NCI-H2081 (cell line): ENCODE results near the gene ALDH1A3.
"Not testable (repeated sequence)": the region's sequence is repeated elsewhere in the genome, so short reads cannot be mapped to it uniquely, and the experiment has no call there.

Experiments
- DNase-seq, 2 experiments: peaks; one replicate each; lab custom pipeline; 2025; lab: John Stamatoyannopoulos, UW

Gene ALDH1A3

GRCh38 chr15:100879464-100880138, at the start of gene ALDH1A3:
TSS of gene ALDH1A3 (plus strand) at chr15:100879831. CDS start at chr15:100879908, 77 bp downstream.
- peak in 1 of 2 experiments; percentile 8 for DNase-seq

GRCh38 chr15:100831467-100831866, 48.2 kb upstream of the ALDH1A3 start:
- no peak for DNase-seq

GRCh38 chr15:100832149-100832942, 47.3 kb upstream of the ALDH1A3 start:
- no peak for DNase-seq

DNA sequence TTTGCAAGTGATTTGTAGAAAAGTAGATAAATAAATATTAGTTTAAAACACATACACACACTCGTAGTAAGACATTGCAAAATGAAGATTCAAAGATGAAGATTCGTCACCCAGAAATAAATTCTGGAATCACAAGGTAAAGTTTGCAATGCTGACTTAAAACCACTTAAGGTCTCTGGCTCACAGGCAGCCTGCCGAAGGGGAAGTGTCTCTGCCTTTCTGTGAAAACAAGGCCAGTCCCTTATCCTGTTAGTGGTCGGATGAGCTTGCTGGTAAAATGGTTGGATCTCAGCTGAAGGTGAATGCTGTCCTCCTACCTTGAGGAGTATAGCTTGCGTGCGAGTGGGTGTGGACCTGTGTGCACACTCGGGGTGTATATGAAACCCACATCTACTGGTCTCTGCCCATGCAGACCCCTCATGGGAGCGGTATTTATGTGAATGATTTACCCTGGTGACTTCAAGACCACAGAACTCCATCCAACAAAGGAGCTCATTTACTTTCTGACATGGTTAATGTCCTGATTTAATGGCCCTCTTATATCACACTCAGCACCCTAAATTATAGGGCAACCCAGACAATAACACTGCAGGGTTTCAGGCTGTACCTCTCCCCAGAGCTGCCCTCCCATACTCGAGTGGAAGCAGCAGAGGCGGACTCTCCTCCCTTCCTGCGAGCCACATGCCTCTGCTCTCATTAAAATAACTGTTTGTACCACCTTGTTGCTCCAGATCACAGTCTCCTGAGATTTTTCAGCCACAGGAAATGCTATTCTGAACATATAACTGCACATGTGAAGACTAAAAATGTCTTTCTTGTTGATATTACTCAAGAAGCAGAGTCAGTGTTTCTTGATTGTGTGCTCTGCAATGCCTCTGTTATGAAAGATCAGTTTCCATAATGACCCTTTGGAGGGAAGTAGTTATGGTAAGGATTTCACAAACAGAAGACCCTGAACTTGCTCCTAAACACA, 45.9 kb upstream of the ALDH1A3 start:
- peak; percentile 18 to 41 for DNase-seq

DNA sequence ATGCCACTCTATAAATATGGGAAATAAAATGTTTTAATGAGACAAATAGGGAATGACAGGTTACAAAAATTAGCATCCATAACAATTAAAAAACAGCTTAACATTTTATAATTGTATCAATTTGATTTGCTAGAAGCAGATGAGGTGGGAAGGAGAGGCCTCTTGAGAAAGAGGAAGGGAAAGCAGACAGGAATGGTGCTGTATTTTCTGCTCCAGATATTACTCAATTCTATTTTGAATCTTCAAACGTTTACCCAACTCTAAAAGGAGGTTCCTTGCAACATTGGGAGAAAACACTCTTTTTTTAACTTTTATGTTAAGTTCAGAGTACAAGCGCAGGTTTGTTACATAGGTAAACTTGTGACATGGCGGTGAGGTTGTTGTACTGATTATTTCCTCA, 44.9 kb upstream of the ALDH1A3 start:
- DNase-seq = no peak

- DNase-seq = no peak
These were observed 44.0 kb upstream of the ALDH1A3 start for GRCh38 chr15:100835636-100836035.

DNA sequence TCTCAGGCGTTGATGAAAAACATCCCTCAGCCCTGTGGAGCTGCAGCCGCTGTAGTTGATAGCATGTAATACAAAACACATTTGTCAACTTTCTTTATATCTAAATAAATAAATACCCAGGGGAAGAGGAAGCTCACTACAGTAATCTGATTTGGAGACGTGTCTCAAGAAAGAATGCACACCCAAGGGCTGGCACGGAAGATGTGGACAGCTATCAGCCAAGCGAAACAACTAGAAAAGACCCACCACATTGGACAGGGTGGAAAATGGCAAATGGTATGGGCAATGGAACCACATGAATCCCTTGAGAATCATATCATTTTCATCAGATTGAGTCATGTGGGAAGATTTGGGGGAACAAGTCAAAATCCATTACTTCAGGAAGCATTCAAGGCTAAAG, 43.1 kb upstream of the ALDH1A3 start:
- DNase-seq = no peak

DNA sequence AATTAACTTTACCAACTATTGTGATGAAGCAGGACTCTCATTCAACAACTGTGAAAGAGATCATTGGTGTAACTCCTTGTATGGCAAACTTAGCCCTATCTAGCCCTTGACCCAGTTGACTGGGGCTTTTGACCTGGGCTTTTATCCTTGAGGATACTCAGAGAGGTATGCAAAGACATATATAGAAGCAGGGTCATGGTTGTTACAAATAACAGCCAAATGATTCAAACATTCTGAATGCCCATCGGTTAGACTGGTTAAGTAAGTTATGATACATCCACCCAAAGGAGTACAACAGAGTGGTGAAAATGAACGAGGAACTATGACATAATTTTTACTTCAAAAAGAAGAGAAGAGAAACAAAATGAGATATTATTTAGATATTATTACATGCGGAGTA, 38.2 kb upstream of the ALDH1A3 start:
- no peak for DNase-seq

DNA sequence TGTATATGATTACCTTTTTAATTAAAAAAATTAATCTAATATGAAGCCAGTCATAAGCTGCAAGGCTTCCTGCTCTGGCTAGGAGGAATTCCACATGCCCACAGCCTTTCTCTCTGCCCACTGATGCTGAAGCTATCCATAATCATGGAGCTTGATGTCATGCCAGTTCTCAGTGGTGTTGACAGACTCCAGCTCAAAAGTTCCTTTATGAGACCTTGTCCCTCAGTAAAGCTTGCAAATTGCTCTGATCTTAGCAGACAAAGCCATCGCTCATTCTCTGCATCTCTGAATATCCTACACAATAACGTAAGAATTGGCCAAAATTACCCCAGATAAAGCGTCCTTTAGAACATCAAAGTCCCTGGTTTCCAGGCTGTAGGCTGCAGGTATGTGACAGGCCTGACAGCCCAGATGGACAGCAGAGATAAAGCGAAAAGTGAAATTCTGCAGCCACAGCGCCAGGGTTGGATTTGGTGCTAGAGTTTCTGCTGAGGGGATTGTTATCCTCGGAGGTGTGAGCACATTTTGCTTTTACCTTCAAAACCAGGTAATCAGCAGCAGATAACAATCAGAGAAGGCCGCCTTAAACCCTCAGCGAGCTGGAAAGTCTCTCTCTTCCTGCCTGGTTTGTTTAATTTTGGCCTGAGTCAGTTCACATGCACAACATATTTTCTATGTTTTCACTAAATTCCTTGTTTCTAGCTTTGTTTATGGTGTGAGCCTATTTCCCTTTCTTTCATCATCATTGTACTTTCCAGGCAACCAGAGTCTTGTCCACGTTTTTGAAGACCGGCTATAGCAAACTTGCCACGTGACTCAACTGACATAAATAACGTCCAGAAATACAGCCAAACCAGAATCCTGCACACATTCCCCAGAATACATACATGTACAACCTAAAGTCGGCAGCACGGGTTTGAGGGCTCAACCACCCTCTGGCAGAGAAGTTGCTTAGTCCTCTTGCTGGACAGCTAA, 36.6 kb upstream of the ALDH1A3 start:
- no peak for DNase-seq

GRCh38 chr15:100844167-100844566, 35.5 kb upstream of the ALDH1A3 start:
- DNase-seq = no peak

DNA sequence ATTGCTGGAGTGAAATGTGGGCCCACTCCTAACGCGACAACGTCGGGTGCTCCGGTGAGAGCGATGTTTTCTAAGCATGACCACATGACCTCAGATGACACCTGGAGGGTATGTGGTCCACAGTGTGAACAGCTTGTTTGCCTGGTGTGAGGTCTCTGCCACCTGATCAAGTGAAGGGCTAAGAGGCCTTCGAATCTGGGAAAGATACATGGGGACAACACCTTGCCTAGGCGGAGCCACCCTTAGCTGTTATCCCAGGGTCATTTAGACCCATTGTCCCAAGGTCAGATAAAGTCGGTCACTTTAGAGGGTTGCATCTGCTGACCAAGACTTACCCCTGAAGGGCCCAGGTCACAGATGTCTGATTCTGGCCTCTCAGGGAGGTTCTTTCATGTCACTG, 34.9 kb upstream of the ALDH1A3 start:
- DNase-seq = no peak

- no peak for DNase-seq
These were observed 32.4 kb upstream of the ALDH1A3 start for GRCh38 chr15:100847194-100847593.

DNA sequence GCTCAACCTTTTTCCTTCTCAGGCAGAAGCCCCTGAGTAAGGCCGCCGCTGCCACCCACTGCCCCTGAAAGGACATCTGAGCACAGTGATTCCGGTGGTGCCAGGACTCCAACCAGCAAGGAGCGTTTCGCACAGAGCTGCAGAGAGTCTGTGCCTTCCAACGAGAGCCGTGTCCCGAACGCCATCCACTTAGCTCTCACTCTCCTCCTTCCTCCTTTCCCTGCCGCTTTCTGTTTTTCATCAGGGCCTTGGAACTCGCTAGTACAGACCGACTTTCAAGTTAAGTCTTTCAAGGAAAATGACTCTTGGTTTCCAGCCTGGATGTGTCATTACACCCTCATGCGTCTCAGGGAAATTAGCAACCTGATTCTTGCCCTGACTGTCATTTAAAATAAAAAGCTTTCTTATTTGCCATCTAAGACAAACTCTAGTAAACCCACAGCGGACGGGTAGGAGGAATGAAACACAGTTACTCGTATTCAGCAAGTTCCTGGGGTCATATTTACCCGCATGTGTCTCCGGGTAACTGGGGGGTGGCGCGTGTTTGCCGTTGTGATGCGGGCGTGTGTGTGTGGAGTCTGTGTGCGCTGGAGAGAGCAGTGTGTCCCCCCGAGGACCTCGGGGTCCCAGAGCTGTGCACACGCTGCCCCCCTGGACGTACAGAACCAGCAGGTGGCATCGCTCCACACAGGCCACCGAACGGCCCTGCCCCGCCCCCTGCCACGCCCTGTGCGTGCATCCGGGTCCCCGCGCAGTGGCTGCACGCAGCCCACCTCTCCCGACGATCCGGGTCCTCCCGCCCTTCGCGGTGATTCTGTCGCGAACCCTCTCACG, 30.4 kb upstream of the ALDH1A3 start:
- DNase-seq = peak; percentile 38 to 54

DNA sequence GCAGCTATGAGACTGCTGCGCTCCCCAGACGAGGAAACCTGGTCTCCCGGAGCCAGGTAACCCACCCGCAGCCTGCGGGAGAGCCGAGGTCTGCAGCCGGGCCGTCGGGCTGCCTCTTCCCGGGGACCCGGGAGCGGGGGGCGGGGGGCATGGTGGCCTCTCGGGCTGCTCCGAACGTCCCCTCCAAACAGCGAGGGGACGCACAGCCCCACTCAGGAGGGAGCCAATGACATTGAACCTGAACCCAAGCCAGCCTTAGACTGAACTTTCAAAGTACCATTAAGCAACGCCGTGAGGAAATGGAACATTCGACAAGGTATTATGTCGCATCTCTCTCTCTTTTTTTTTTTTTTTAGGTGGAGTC, 29.8 kb upstream of the ALDH1A3 start:
- DNase-seq = no peak

DNA sequence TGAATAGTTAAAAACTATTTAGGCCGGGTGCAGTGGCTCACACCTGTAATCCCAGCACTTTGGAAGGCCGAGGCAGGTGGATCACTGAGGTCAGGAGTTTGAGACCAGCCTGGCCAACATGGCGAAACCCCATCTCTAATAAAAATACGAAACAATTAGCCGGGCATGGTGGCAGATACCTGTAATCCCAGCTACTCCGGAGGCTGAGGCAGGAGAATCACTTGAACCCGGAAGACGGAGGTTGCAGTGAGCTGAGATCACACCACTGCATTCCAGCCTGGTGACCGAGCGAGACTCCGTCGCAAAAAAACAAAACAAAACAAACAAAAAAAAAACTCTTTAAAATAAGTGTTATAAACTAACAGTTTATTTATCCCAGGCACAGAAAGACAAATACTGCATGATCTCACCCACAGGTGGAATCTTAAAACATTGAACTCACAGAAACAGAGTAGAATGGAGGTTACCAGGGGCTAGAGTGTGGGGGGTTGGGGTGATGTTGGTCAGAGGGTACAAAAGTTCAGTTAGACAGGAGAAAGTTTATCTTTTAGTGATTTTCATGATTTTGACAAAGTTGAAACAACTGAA, 28.1 kb upstream of the ALDH1A3 start:
- DNase-seq = not testable (repeated sequence)

GRCh38 chr15:100852630-100853029, 27.0 kb upstream of the ALDH1A3 start:
- DNase-seq = no peak

- no peak for DNase-seq
These were observed 25.8 kb upstream of the ALDH1A3 start for GRCh38 chr15:100853676-100854440.

- no peak for DNase-seq
These were observed 22.8 kb upstream of the ALDH1A3 start for GRCh38 chr15:100856867-100857266.

DNA sequence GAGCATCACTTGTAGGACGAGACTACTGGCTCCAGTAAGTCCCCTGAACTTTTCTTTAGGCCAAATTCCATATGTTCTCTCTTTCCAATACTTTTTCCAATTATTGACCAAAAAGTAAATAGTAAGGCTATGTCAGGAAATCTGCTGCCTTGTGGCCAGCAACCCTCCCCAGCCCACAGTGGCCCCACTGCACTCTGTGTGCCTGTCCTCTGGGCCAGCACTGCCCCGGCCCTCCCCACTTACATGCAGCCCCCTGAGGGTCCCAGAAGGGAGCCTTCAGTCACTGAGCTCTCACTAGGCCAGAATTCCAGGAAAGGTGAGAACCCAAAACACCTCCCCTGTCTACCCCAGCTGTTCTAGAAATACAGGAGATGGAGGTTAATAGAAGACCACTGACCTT, 21.3 kb upstream of the ALDH1A3 start:
- DNase-seq = no peak
